H4 (cell line): ENCODE results near the gene LRRC43. TPM values are rescaled to one million over a fixed set of nuclear protein-coding genes. Genes with fewer than 3 reads are reported as not detected.
"Not testable (repeated sequence)": the region's sequence is repeated elsewhere in the genome, so short reads cannot be mapped to it uniquely, and the experiment has no call there.

ENCODE experiments used
- DNase-seq: peaks from one replicate; pipeline ENCODE4 v3.0.0-alpha.2; 2015; ENCODE audit warnings: low spot score
- total RNA-seq: library from RNA; depleted of rRNA; stranded (reverse); fragments of >200 nt; shearing (Covaris generic); gene quantifications from 2 replicates; pipeline ENCODE4 v1.2.3, GENCODE V29; 2014

The LRRC43 gene
- total RNA-seq, 1 experiment from 2014 or later: not detected

DNA sequence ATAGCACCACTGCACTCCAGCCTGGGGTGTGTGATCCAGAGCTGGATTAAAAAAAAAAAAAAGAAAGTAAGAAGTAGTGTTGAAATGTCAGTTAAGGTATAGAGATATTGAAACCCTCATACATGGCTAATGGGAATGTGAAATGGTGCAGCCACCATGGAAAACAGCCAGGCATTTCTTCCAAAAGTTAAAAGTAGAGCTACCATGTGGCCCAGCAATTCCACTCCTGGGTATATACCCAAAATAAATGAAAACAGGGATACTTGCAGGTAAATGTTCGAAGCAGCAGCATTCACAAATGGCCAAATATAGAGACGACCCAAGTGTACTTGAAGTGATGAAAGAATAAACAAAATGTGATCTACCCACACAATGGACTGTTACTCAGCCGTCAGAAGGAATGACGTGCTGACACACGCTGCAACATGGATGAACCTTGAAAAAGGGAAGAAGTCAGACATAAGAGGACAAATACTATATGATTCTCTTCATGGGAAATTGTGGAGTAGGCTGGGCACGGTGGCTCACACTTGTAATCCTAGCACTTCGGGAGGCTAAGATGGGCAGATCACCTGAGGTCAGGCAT, 24.1 kb upstream of the LRRC43 start:
- no peak for DNase-seq

- no peak for DNase-seq
These were observed 23.0 kb upstream of the LRRC43 start for GRCh38 chr12:122159882-122160281.

GRCh38 chr12:122160761-122161160, 22.2 kb upstream of the LRRC43 start:
- no peak for DNase-seq

GRCh38 chr12:122161682-122162081, 21.2 kb upstream of the LRRC43 start:
- no peak for DNase-seq

- DNase-seq: no peak
These were observed 19.9 kb upstream of the LRRC43 start for GRCh38 chr12:122162976-122163375.

DNA sequence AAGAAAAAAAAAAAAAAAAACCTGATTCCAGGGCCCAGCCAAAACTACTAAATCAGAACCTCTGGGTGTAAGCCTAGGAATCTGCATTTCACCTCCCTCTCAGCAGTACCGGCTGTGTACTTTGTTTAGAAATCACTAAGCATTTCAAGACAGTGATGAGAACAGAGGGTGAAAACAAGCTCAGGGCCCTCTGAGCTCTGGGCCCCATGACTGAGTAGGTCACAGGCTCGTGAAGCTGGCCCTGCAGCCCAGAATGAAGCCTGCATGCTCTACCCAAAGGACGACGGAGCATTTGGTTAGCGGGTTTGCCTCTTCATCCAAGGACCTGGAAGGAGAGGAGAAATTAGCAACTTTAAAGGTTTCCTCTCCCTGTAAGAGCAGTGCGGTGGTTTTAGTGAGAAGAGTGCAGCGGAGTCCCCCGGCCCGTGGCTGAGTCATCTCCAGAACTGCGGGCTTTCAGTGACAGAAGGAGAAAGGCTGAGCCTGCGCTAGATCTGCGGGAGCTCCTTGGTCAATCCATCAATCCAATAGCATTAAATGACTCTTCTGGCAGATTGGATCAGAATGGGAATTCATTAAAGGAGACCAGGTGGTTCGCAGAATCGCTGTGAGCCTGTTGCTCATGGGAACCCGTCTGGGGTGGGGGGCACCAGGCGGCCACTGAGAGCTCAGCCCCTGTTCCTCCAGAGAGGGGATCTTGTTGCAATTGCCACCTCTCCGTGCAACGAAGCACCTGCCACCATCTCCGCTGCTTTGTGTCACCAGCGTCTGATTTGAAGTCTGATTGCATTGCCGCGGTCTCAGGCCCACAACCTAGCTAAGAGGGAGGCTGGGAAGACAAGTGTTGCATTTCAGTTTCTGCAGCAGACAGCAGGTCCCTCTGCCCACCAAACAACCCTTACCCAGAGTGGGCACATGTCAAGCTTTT, 16.2 kb upstream of the LRRC43 start:
- no peak for DNase-seq

GRCh38 chr12:122167356-122167925, 15.5 kb upstream of the LRRC43 start:
- no peak for DNase-seq

GRCh38 chr12:122168492-122168891, 14.4 kb upstream of the LRRC43 start:
- no peak for DNase-seq

DNA sequence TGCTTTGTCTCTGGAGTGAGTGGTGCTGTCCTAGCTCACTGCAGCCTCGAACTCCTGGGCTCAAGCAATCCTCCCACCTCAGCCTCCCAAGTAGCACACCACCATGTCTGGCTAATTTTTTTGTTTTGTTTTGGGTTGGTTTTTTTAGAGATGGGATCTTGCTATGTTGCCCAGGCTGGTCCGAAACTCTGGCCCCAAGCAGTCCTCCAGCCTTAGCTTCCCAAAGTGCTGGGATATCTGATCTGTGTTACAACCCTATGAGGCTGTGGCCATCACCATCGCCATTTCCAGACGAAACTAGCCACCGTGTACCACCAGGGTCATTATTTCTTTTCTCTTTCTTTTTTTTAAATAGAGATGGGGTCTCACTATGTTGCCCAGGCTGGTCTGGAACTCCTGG, 11.5 kb upstream of the LRRC43 start:
- DNase-seq: no peak

- no peak for DNase-seq
These were observed 10.5 kb upstream of the LRRC43 start for GRCh38 chr12:122172262-122172939.

DNA sequence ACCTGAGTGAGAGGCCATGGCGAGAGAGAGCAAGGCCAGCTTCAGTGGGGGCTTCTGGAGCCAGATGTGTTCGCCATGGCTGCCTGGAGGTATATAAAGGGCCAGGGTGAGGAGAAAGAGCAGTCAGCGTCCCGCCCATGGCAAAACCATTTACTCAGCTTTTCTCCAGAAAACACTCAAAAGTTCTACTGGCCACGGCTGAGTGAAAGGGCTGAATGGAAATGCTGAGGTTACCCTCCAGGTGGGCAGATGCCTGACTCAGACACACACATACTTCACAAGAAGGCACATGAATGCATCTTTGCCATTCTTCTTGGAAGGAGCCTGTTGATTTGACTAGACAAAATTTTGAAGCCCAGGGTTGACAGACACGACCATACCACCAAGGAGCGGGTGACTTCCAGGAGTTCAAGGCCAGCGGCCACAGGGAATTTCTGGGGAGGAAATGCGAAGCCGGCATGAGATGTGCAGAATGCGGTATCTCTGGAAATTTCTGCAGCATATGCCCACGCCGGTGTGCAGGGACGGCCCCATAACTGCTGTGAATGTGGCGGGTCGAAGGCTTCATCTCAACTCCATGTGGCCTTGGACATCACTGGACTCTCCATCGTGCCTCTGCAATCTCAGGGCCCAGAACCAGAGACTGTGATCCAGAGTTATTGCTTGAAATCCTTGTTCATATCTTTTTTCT, 8.6 kb upstream of the LRRC43 start, which contains the start of gene IL31:
TSS of gene IL31 (minus strand) at position 67 of the 691 bp plus-strand sequence. CDS start at position 18, 49 bp downstream.
- no peak for DNase-seq

- not testable (repeated sequence) for DNase-seq
These were observed 6.5 kb upstream of the LRRC43 start for GRCh38 chr12:122176473-122176872.

DNA sequence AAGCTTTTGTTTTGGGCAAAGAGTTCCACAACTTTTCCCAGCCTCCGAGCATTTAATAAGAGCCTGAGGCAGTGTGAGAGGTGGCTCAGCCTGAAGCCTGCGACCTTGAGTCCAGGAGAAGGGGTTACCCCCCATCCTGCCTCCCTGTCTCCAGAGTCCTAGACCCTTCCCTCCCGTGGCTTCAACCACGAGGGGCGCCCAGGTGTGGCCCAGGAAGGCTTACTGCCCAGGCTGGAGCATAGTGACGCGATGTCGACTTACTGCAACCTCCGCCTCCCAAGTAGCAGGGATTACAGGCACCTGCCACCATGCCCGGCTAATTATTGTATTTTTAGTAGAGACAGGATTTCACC, 641 bp downstream of the LRRC43 start:
- no peak for DNase-seq

DNA sequence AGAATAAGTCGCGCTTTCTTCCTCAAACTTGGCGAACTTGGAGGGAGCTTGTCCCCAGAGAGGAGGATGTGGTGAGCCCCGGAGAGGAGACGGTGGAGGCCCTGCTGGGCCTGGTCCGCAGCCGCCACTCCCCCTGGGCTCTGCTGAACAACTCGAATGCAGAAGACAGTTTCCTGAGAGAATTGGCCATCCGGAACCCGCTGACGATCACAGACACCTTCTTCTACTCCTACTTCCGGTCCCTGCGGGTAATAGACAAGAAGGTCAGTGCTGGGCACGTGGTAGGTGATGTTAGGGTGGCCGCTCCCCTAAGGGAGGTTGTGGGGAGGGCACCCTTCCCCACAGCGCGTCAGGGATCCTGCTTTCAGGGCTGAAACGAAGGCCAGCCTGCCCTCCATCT, 1.6 kb downstream of the LRRC43 start:
- DNase-seq: no peak

DNA sequence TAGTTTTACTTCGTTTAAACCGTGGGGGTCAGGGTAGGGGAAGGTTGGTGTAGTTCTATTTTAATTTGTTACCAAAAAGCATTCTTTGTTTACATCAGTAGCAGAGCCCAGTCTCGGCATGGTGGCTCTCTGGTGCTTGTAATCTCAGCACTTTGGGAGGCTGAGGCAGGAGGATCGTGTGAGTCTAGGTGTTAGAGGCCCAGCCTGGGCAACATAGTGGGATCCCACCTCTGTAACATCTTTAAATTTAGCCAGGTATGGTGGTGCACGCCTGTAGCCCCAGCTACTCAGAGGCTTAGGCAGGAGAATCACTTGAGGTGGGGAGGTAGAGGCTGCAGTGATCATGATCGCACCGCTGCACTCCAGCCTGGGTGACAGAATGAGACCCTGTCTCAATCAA, 2.2 kb downstream of the LRRC43 start:
- DNase-seq: no peak

- no peak for DNase-seq
These were observed 2.7 kb downstream of the LRRC43 start for GRCh38 chr12:122185494-122186082.

- DNase-seq: no peak
These were observed 4.5 kb downstream of the LRRC43 start for GRCh38 chr12:122187466-122187865.

DNA sequence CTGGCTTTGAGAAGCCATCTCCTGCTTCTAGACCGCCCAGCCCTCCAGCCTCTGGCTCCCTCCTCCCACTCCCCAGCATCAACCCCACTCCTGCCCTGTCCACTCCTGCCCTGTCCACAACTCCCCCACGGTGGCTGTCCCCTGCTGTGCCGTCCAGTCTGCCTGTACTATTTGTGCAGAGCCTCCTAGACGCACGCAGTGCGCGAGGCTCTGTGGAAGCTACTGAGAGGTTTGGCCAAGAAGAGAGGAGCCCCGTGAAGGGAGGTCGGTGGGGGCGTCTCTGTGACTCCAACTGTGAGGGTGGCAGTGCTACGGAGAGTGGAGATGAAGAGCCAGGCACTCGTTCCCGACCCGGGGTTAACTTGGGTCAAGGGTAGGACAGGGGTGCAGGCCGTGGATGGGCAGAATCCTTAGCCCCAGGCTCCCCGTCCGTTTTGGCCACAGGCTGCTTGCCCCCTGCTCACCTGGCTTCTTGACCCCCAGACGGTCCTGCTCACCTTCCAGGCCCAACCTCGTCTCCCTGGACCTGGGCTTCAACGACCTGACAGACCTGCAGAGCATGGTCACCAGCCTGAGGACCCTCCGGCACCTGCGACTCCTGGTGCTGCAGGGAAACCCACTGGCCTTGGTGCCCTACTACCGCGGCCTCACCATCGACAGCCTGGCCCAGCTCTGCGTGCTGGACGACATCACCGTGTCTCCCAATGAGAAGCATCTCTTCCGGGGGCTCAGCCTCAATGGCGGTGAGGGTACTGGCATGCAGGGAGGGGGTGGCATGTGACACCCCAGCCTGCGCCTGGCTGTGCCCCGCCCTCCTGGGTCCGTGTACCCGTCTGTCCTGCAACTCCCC, 6.9 kb downstream of the LRRC43 start:
- DNase-seq: no peak

GRCh38 chr12:122190842-122191668, 8.1 kb downstream of the LRRC43 start:
- peak; percentile 63 for DNase-seq
